ENCODE results near the gene PROK1.

DNA sequence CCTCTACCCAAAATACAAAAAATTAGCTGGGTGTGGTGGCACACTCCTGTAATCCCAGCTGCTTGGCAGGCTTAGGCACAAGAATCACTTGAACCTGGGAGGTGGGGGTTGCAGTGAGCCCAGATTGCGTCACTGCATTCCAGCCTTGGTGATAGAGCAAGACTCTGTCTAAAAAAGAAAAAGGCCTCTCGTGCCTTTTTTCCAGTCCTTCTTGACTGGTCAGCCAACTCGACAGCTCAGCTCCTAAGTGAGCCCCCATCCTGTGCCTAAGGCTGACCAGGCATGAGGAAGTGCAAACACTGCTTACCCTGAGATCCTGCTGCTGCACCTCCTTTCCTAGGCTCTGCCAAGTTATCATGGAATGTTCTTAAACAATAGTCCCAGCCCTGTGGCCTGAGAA is 10.1 kb upstream of the PROK1 start:
- TF ChIP-seq, protein P1, sequence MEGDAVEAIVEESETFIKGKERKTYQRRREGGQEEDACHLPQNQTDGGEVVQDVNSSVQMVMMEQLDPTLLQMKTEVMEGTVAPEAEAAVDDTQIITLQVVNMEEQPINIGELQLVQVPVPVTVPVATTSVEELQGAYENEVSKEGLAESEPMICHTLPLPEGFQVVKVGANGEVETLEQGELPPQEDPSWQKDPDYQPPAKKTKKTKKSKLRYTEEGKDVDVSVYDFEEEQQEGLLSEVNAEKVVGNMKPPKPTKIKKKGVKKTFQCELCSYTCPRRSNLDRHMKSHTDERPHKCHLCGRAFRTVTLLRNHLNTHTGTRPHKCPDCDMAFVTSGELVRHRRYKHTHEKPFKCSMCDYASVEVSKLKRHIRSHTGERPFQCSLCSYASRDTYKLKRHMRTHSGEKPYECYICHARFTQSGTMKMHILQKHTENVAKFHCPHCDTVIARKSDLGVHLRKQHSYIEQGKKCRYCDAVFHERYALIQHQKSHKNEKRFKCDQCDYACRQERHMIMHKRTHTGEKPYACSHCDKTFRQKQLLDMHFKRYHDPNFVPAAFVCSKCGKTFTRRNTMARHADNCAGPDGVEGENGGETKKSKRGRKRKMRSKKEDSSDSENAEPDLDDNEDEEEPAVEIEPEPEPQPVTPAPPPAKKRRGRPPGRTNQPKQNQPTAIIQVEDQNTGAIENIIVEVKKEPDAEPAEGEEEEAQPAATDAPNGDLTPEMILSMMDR (optimal IDR thresholded peaks at IDR 0.05 in 1 of 3, IDR thresholded peaks at IDR 0.05 in 1 of 3, conservative IDR thresholded peaks at IDR 0.05 in 1 of 3; ENCODE audit: extremely low read depth in 1 of 3, insufficient read depth in 2 of 3, low read length in 3 of 3), result no peak
- no peak for TF ChIP-seq EZH2 (IDR thresholded peaks at IDR 0.05; ENCODE audit: low read length)

Measured in keratinocyte (primary cell).